DMS53 (cell line): ENCODE data around the gene SIM2.

Source experiments
- DNase-seq: peaks from one replicate; lab custom pipeline; 2025; lab: John Stamatoyannopoulos, UW

The SIM2 gene

GRCh38 chr21:36684957-36685714 is 13.8 kb upstream of the SIM2 start:
- no peak for DNase-seq

DNA sequence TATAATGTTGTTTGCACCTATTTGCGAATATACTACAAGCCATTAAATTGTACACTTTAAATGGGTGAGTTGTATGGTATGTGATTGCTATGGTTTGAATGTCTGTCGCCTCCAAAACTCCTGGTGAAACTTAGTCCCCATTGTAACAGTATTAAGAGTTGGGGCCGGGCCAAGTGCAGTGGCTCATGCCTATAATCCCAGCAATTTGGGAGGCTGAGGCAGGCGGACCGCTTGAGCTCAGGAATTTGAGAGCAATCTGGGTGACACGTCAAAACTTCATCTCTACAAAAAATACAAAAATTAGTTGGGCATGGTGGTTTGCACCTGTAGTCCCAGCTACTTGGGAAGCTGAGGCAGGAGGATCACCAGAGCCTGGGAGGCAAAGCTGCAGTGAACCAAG is 12.0 kb upstream of the SIM2 start:
- DNase-seq, result no peak

DNA sequence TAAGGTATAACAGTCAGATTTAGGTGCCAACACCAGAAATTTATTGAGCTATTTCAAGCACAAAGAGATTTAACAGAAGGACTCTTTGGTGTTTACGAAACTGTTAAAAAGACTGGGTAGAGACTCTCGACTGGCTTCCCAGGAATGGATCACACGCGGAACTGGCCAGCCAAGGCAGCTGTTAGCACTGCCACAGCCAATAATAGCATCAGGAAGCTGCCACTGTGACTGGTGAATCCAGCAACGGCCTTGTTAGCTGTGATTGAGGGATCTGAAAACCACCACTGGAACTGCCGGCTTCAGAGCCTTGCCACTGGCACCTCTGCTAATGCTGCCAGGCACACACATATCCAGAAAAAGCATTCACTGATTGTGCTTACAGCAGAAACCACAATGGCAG is 10.6 kb upstream of the SIM2 start:
- DNase-seq, result no peak

DNA sequence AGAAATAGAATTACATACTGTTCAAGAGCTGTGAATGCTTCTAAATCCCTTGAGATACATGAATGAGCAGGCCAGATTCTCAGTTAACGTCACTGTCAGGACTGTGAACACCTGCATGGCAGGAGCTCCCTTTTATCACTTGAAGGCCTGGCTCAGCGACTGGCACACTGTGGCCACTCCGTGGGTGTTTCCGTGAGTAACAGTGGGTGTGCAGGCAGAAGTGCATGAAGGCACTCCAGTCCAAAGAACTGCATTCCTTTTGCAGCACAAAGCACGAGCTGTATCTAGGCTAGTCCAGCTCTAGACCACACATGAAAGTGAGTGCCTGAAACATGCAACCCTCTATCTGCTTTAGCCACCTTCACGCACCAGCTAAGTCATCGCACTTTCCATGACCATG is 9.6 kb upstream of the SIM2 start:
- no peak for DNase-seq

DNA sequence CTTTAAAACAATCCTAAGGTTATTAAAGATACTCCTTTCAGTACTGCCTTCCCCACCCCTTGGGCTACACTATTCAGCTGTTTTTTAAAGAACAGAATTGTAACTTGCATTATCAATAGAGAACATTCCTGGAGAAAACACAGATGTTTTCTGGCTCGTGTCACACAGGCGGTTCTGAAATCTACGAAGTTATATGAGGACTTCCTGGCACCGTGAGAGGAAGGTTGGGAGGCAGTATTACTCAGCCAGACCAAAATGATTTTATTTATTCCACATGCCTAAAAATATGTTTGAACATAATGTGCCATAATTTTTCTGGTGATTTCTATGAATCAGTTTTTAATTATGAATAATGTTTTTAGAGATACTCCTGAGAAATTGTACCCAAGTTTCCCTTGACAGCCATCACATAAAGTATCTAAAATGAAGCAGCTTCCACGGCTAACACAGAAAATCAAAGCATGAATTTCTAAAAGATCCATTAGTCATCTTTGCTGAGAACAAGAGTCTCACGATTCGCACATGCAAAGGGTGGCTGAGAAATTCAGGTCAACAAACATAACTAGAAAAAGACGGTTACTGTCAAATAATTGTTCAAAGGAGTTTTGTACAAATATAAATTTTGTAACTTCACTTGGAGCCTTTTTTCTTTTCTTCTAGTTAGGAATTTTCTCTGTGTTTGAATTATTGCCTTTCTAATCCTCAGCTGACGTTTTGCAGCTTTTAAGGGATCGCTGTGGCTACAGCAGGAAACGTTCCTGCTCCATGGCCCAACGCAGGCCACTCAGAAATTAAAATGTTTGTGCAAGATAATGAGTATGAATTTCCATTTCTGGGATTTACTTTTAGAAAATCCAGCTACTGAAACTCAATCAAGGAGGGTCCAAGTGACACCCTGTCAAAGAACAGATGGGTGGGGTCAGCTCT is 8.0 kb upstream of the SIM2 start:
- DNase-seq, result no peak

GRCh38 chr21:36691555-36692041 is 7.3 kb upstream of the SIM2 start:
- no peak for DNase-seq

DNA sequence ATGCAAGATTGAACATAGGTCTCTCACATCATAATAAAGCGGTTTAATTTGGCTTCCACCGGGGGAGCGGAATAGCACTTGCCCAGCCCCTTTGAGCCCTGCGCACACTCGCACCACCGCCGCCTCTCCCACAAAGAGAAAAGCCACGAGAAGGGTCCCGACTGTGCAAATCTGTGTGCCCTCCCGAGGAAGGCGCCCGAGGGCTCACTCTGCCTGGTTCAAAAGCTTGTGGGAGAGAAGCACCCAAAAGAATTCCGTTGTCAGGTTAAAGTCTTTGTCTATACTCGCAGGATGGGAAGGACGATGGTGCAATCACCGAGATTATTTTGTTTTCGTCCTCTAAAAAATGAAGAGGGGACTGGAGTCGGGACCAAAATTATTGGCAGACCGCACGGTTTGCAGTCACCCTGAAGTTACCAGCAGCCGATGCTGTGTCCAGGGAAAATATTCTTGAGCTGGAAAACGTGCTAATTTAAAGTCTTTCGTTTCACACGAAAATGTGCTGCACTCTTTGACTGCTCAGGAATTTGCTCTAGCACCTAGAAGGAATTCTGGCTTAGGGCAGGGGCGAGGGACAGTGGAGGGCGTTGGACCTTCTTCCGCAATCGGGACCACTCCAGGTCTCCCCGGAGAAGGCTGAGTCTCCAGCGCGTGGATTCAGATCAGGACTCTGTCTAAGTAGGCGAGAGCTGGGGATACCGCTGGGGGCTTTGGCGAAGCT is 6.6 kb upstream of the SIM2 start:
- DNase-seq, result no peak

DNA sequence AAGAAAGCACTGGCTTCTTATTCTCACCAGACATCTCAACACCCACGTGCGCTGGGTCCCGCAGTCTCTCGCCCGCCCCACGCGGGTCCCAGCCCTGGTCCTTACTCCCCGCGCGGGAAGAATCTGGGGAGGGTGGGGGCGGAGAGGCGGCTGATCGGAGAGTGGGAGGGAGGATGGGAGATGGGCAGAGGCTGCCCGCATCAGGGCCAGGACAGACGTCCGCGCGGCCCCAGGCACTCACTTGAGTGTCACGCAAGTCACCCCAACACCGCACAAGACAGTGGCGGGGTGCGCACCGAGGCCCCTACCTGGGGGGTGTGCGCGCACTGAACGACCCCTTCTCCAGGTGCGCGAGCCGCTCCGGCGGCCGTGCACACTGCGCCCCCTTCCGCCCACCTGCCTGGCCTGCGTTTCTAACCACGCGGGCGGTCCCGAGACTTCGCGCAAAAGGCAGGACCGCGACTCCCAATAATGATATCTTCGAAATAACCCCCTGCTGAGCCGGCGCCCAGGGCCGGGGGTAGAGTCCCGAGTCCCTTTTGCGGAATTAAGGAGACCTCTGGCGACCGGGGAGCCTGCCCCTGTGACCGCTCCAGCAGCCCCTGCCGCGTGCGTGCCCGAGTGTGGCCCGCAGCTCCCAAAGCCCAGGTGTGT is 6.0 kb upstream of the SIM2 start:
- DNase-seq, result no peak

DNA sequence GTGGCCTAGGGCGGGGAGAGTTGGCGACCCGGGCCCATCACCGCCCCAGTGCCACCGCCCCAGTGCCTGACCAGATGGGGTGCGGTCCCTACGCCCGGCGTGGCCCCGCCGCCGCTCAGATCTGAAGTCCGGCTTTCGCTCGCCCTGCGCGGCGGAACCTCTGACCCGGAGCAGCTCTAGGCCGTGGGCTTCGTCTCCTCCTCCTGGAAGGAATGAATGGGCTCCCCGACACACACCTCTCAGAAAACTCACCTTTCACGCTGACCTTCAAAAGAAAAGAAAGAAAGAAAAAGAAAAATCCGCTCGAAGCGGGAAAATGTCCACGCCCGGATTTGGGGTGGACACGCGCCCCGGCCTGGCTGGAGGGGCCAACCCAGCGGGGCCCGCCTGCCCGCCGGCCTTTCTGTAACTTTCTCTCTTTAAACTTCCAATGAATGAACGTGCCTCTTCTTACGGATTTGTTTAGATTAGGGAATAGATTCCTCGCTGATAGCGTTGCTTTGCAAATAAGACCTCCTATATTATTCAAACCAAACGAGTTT is 5.4 kb upstream of the SIM2 start:
- DNase-seq, result no peak

- no peak for DNase-seq
These were observed 4.8 kb upstream of the SIM2 start for GRCh38 chr21:36694031-36694515.

DNA sequence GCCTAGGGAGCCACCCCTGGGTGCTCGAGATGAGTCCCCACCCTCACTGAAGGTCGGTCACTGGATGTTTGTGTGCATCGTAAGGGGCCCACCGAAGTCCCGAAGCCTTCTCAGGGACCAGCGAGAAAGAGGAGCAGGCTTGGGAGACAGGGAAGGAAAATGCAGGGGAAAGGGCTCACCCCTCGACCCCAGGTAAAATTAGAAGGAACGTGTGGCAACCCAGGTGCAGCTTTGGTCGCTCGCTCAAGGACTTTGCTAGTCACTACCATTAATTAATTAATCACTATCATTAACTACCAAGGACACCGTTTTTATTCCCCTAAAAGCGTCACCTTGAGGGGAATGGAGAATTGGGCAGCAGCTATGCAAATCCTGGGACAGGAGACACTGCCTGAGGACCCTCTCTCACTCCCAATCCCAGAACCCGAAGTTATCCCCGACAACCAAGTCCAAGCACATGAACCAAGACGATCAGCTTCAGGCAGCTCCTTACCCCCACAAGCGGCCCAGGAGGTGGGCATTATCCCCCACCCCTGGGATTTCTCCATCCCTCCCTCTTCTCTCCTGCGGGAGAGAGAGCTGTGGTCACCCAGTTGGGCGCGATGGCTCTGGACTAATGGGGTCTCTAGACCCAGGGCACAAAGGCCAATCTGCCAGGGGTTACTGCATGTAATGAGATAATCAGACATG is 4.2 kb upstream of the SIM2 start:
- DNase-seq, result no peak

GRCh38 chr21:36695283-36695634 is 3.7 kb upstream of the SIM2 start:
- DNase-seq, result no peak

GRCh38 chr21:36695671-36696389 is 3.1 kb upstream of the SIM2 start:
- DNase-seq, result no peak

DNA sequence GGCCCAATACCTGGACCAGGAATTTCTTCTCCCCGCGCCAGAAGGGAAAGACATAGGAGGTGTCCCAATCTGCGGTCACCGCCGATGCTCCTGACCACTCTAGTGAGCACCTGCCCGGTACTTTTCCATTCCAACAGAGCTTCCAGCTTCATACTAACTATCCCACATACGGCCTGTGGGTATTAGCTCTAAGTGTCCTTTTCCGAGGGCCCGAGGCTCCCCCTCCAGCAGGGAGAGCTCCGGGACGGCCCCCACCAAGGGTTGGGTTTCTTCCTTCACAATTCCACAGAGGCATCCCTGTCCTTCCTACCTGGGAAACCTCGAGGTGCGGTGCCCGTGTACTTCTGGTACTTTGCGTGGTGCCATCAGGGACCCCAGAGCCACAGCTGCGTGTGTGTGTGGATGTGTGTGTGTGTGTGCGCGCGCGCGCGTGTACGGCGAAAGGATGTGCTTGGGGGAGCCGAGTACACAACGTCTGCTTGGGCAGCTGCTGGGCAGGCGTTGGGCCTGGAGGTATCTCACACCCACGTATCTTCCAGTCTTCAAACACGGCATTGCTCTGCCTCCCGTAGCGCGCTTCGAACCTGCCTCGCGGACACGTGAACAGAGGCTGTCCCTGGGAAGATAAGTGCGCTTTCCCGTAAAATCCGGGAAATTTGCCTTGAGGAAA is 2.4 kb upstream of the SIM2 start:
- DNase-seq, result no peak

GRCh38 chr21:36697060-36697850 is 1.7 kb upstream of the SIM2 start:
- DNase-seq, result no peak

DNA sequence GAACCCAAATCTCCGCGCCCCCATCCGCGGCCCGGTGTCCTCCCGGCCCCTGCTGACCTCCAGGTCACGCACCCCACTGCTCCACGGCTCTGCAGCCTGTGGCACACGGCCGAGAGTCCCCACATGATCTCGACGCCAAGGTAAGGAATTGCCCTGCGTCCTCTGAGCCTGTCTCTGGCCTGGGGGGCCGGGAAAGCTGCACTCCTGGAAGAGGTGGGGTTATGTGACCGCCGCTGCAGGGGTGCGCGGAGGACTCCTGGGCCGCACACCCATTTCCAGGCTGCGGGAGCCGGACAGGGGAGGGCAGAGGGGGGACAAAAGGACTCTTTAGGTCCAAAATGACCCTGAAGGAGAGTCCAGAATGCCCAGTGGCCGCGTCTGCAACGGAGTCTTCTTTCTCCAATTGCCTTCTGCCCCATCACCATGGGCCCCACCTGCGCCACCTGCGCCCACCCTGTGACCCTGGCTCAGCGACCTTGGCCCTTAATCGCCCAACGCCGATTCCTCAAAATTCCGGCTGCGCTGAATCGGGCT is 997 bp upstream of the SIM2 start:
- no peak for DNase-seq

GRCh38 chr21:36698385-36698980 is 432 bp upstream of the SIM2 start:
- peak; percentile 51 for DNase-seq
